HAP-1 (cell line): Measurements from ENCODE around the gene COL23A1.

Source experiments
- DNase-seq, 2 experiments: peaks; one replicate each; pipeline ENCODE4 v3.0.0-alpha.2; 2016 to 2020; ENCODE audit warnings: low spot score in 2 of 2
- H3K27me3 ChIP-seq: fragments of 250-450 bp; sonication (Bioruptor Pico); 2 replicates; pipeline ENCODE4 v1.5.1; 2020; ENCODE audit warnings: low read depth, mild to moderate bottlenecking, moderate library complexity
- H3K36me3 ChIP-seq: fragments of 250-450 bp; sonication (Bioruptor Pico); replicated peaks from 2 replicates; pipeline ENCODE4 v1.5.1; 2020; ENCODE audit warnings: mild to moderate bottlenecking
- H3K4me1 ChIP-seq: fragments of 250-450 bp; sonication (Bioruptor Pico); 2 replicates; pipeline ENCODE4 v1.5.1; 2020; ENCODE audit warnings: mild to moderate bottlenecking
- H3K4me3 ChIP-seq: fragments of 250-450 bp; sonication (Bioruptor Pico); 2 replicates; pipeline ENCODE4 v1.5.1; 2020; ENCODE audit warnings: mild to moderate bottlenecking, moderate library complexity
- H3K9me3 ChIP-seq: fragments of 250-450 bp; sonication (Bioruptor Pico); 2 replicates; pipeline ENCODE4 v1.5.1; 2020; ENCODE audit warnings: mild to moderate bottlenecking, moderate library complexity
- in situ Hi-C: fragments of 300-500 bp; cut with MboI; formaldehyde crosslinking; loops from 3 replicates; pipeline ENCODE4 v1.14.3; 2020; ENCODE audit warnings: low sequenced_read_pairs, inconsistent platforms, mixed read lengths

The COL23A1 gene

DNA sequence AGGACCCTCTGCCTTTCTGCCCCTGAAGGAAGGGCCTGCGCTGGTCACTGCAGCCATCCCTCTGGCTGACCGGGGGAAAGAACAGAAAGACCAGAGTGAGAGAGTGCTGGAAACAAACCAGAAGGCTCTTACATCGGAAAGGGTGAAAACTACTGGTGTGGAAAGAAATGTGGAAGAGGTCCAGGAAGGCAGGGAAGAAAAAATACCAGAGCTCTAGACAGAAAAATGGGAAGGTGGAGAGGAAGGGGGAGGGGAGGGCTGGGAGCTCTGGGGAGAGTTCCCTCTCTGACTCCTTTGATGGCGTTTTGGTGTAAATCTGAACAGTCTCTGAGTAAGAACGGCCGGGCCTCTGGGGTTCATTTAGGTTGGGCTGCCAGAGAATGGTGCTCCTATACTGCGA lies 47.7 kb downstream of the COL23A1 start:
- no peaks in the 10 kb centered on the region for H3K9me3 ChIP-seq
- H3K27me3 ChIP-seq, result no peaks in the 10 kb centered on the region
- H3K36me3 ChIP-seq, result no peaks in the 10 kb centered on the region
- DNase-seq, result no peak
- in situ Hi-C loops, result no loop called here
- no peaks in the 10 kb centered on the region for H3K4me1 ChIP-seq
- H3K4me3 ChIP-seq, result no peak overlapping the region

DNA sequence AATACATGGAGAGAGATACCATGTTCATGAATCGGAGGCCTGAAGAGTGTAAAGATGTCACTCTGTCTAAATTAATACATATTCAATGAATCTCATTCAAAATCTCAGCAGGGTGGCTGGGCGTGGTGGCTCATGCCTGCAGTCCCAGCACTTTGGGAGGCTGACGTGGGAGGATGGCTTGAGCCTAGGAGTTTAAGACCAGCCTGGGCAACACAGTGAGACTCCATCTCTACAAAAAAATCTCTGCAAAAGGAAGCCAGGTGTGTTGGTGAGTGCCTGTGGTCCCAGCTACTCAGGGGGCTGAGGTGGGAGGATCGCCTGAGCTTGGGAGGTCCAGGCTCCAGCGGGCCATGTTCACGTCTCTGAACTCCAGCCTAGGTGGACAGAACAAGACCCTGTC lies 49.7 kb downstream of the COL23A1 start:
- Histone ChIP-seq H3K4me3 (no peak overlapping the region), H3K27me3 (no peaks in the 10 kb centered on the region), H3K36me3 (no peaks in the 10 kb centered on the region), H3K4me1 (no peaks in the 10 kb centered on the region), H3K9me3 (no peaks in the 10 kb centered on the region)
- in situ Hi-C loops, result no loop called here
- DNase-seq, result no peak

DNA sequence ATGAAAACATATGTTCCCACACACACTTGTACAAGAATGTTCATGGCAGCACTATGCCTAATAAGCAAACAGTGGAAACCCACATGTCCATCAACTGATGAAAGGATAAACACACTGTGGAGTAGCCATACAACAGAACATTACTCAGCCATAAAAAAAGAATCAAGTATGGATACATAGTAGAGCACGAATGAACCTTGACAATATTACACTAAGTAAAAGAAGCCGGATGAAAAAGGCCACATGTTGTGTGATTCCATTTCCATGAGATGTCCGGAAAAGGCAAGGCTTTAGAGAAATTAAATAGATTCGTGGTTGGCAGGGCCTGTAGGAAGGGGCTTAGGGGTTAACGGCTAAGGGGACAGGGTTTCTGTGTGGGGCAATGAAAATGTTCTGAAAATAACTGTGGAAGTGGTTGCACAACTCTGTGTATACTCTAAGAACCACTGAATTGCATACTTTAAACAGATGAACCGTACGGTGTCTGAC lies 51.4 kb downstream of the COL23A1 start:
- in situ Hi-C loops, result no loop called here
- Histone ChIP-seq H3K4me3 (no peak overlapping the region), H3K9me3 (no peaks in the 10 kb centered on the region), H3K4me1 (no peaks in the 10 kb centered on the region), H3K27me3 (no peaks in the 10 kb centered on the region), H3K36me3 (no peaks in the 10 kb centered on the region)
- DNase-seq, result no peak

- no peak for DNase-seq
- Histone ChIP-seq H3K36me3 (no peaks in the 10 kb centered on the region), H3K4me3 (no peak overlapping the region), H3K4me1 (no peaks in the 10 kb centered on the region), H3K9me3 (no peaks in the 10 kb centered on the region), H3K27me3 (no peaks in the 10 kb centered on the region)
- in situ Hi-C loops, result no loop called here
Observed at GRCh38 chr5:178537467-178538371, 52.5 kb downstream of the COL23A1 start.

DNA sequence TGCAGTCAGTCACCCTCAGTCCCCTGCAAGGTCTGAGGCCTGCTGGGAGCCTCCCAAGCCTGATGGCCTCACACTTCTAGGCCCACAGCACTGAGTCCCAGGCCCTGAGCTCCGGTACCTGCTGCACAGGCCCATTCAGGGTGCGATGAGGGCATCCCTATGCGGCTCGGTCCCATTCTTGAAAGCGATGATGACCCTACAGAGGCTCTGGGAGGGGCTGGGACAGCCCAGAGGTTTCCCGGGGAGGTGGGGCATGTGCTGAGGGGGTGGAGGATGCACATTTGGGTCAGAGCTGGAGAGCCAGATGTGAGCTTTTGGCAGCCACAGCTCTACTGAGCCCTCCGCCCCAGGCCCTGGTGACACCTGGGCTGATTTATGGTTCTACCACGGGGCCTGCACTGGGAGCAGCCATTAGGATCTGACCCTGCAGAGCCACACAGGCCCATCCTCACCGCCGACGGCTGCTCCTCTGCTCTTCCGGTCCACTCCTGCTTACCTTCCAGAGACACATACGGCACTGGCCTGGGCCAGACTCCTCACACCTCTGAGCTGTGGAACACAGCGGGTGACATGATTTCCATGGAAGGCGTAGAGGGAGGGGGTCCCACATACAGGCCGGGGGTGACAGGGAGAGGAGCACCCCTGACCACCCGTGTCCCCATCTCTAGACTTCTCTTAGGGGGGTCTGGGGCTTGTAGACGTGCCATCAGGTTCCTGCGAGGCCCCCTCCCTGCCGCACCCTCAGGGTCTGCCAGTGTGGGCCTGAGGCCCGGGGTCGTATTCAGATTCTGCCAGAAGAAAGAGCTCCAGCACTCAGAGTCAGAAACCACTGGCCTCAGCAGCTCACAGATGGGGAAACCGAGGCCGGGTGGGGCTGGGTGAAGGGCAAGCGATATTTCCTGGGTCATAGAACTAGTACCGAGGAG lies 53.4 kb downstream of the COL23A1 start:
- Histone ChIP-seq H3K9me3 (no peaks in the 10 kb centered on the region), H3K4me1 (no peaks in the 10 kb centered on the region), H3K36me3 (no peaks in the 10 kb centered on the region), H3K27me3 (no peaks in the 10 kb centered on the region), H3K4me3 (no peak overlapping the region)
- DNase-seq, result no peak
- in situ Hi-C loops, result no loop called here

GRCh38 chr5:178535299-178536175 lies 54.7 kb downstream of the COL23A1 start:
- Histone ChIP-seq H3K9me3 (no peaks in the 10 kb centered on the region), H3K4me1 (no peaks in the 10 kb centered on the region), H3K36me3 (no peaks in the 10 kb centered on the region), H3K27me3 (no peaks in the 10 kb centered on the region), H3K4me3 (no peak overlapping the region)
- no peak for DNase-seq
- in situ Hi-C loops, result no loop called here

GRCh38 chr5:178533136-178533535 lies 57.1 kb downstream of the COL23A1 start:
- Histone ChIP-seq H3K4me1 (no peaks in the 10 kb centered on the region), H3K36me3 (no peaks in the 10 kb centered on the region), H3K27me3 (no peaks in the 10 kb centered on the region), H3K9me3 (no peaks in the 10 kb centered on the region), H3K4me3 (no peak overlapping the region)
- in situ Hi-C loops, result no loop called here
- DNase-seq, result no peak

GRCh38 chr5:178532666-178533065 lies 57.5 kb downstream of the COL23A1 start:
- in situ Hi-C loops, result no loop called here
- Histone ChIP-seq H3K4me1 (no peaks in the 10 kb centered on the region), H3K27me3 (no peaks in the 10 kb centered on the region)

DNA sequence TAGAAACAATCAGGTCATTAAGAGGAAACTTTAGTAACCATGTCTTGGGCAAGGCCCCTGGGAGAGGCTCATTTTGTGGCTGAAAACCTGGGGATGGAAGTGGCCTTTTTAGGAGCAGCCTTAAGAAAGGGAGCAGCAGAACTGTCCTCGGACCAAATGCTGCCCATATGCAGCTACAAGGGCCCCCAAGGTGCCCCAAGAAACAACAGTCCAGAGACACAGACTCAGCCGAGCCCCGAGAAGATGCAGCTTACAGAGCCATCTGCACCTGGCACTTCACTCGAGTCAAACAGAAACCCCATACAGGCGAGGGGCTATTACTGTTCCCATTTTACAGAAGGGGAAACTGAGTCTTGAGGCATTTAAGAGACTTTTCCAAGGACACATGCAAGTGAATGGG lies 58.0 kb downstream of the COL23A1 start:
- no peak for DNase-seq
- Histone ChIP-seq H3K4me3 (no peak overlapping the region), H3K36me3 (no peaks in the 10 kb centered on the region), H3K27me3 (no peaks in the 10 kb centered on the region), H3K4me1 (no peaks in the 10 kb centered on the region), H3K9me3 (no peaks in the 10 kb centered on the region)
- in situ Hi-C loops, result no loop called here

More at GRCh38 chr5:178532666-178533065, 57.5 kb downstream of the COL23A1 start:
- Histone ChIP-seq H3K36me3 (no peaks in the 10 kb centered on the region), H3K4me3 (no peak overlapping the region), H3K9me3 (no peaks in the 10 kb centered on the region)
- DNase-seq, result no peak

DNA sequence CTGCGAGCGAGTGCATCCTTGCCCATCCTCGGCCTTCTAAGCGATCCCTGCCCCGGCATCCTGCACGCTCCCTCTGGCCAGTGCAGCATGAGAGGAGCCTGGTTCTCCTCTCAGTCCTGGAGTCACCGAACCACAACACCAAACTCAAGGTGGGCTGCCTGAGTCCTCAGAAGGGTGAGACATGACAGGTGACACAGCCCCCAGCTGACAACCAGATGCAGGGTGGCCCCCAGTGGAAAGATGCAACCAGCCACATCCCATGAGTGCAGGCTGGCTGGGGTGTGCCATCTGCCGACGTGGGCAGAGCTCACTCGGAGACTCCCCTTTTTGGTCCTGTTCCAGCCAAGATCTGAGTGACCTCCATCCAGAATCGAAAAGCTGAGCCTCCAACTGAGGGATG lies 58.4 kb downstream of the COL23A1 start:
- Histone ChIP-seq H3K4me1 (no peaks in the 10 kb centered on the region), H3K9me3 (no peaks in the 10 kb centered on the region), H3K4me3 (no peak overlapping the region), H3K27me3 (no peaks in the 10 kb centered on the region), H3K36me3 (no peaks in the 10 kb centered on the region)
- no peak for DNase-seq
- in situ Hi-C loops, result no loop called here

- H3K36me3 ChIP-seq, result no peaks in the 10 kb centered on the region
- H3K4me3 ChIP-seq, result no peak overlapping the region
- DNase-seq, result no peak
- H3K27me3 ChIP-seq, result no peaks in the 10 kb centered on the region
- no peaks in the 10 kb centered on the region for H3K9me3 ChIP-seq
- no peaks in the 10 kb centered on the region for H3K4me1 ChIP-seq
- in situ Hi-C loops, result no loop called here
Observed at GRCh38 chr5:178530526-178530925, 59.7 kb downstream of the COL23A1 start.

DNA sequence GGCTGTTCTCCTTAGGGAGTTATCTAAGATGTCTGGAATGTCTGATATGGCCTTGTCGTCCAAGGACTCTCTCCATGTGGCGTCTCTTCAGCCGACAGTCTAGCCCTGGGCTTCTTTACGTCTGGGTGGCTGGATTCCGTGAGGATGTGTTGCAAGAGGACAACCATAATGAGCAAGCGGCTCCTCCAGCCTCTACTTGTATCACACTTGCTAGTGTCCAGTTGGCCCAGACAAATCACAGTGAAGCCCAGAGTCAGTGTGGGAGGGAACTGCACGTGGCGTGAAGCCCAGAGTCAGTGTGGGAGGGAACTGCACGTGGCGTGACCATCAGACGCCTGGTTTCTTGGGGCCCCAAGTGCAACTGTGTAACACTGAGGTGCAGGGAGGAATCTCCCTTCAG lies 61.1 kb downstream of the COL23A1 start:
- in situ Hi-C loops, result no loop called here
- Histone ChIP-seq H3K4me3 (no peak overlapping the region), H3K4me1 (no peaks in the 10 kb centered on the region), H3K9me3 (no peaks in the 10 kb centered on the region), H3K36me3 (no peaks in the 10 kb centered on the region), H3K27me3 (no peaks in the 10 kb centered on the region)
- DNase-seq, result no peak
